GM21576 (cell line): Measurements from ENCODE around the gene DNAJC2.
"Not testable (repeated sequence)": the region's sequence is repeated elsewhere in the genome, so short reads cannot be mapped to it uniquely, and the experiment has no call there.

Experiments used
- ATAC-seq: cut with Tn5 transposase; IDR thresholded peaks from one replicate; pipeline ENCODE4 v1.9.1; 2021; ENCODE audit warnings: mild to moderate bottlenecking, moderate library complexity; ENCODE audit not compliant: unreplicated experiment

Gene DNAJC2

GRCh38 chr7:103278195-103278594 lies 66.4 kb downstream of the DNAJC2 start:
- ATAC-seq: not testable (repeated sequence)

- not testable (repeated sequence) for ATAC-seq
Measured at GRCh38 chr7:103274867-103275266, 69.7 kb downstream of the DNAJC2 start.

- ATAC-seq: not testable (repeated sequence)
Measured at GRCh38 chr7:103273374-103273773, 71.2 kb downstream of the DNAJC2 start.

GRCh38 chr7:103266229-103266628 lies 78.3 kb downstream of the DNAJC2 start:
- not testable (repeated sequence) for ATAC-seq

- ATAC-seq: not testable (repeated sequence)
Measured at GRCh38 chr7:103264054-103264453, 80.5 kb downstream of the DNAJC2 start.
